Glomerular endothelial cell (primary cell): ENCODE measurements around the gene NKX1-1. TPM values are rescaled to one million over a fixed set of nuclear protein-coding genes. Genes with fewer than 3 reads are reported as not detected.
"Not testable (repeated sequence)": the region's sequence is repeated elsewhere in the genome, so short reads cannot be mapped to it uniquely, and the experiment has no call there.

Source experiments
- DNase-seq: peaks from one replicate; pipeline ENCODE4 v3.0.0-alpha.2; 2011; ENCODE audit warnings: low read depth, low spot score; ENCODE audit errors: extremely low read depth
- total RNA-seq: library from RNA; depleted of rRNA; stranded (reverse); fragments of >200 nt; gene quantifications from 2 replicates; pipeline ENCODE4 v1.2.3, GENCODE V29; 2015

The NKX1-1 gene
- total RNA-seq, 1 donor from 2014 or later: not detected

GRCh38 chr4:1376391-1376840, 29.8 kb downstream of the NKX1-1 start:
- DNase-seq: no peak

DNA sequence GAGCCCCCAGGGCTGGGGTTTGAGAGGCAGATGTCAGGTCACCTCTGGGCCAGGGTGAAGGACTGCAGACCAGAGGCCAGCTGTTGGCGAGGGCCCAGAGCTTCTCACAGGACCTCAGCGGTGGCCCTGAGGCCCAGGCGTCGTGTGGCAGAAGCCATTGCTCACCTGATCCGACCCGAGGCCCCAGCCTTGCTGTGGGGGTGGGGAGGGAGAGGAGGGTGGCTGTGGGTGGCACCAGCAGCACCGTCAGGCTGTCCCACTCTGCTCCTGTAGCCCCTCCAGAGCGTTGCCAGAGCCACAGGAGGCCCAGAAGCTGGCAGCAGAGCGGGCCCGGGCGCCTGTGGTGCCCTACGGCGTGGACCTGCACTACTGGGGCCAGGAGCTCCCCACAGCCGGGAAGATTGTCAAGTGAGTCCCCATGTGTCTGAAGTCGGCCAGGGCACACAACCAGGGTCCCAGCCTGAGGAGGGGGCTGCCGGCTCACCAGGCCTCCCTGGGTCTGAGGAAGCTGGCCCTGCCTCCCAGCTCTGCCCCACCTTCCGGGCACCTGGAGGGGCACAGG, 30.4 kb downstream of the NKX1-1 start:
- no peak for DNase-seq

DNA sequence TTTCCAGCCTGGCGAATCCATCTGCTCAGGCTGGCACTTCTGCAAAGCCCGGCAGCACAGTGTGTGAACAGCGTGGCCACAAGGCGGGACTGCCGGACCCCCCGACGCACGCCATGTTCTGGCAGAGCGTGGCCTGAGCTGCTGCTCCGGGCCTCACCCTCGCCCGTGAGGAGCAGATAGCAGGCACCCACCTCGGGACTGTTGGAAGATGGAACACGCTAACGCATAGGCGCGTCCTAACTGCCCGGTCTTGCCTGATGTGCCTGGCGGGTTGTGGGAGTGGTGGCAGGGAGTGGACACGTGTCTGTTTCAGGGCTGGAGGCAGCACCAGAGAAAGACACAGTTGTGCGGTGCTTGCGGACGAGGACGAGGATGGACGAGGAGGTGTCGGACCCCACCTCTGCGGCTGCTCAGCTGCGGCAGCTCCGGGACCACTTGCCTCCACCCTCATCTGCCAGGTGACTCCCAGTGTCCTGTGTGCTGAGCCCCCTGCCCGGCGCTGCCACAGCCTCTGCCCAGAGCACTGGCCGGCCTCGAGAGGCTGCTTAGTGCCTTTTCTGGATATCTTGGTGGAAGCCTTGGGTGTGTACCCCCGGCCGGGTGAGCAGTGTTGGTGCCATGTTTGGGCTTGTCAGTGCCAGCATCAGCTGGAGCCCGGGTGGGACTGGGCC, 31.1 kb downstream of the NKX1-1 start:
- DNase-seq: no peak

DNA sequence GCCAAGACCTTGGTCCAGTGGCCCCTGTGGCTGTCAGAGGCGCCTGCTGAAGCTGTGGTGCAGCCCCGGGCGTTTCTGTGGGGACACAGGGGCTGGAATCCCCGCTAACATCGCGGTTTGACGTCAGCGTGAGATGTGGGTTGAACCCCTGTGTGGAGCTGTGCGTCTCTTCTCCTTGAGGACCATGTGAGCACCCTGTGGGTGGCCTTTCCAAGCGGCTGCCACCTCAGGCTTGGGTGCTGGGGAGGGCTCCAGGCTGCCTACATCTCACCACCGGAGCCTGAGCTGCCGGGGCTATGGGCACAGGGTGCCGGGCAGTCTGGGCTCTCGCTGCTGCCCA, 31.6 kb downstream of the NKX1-1 start:
- DNase-seq: no peak

GRCh38 chr4:1373892-1374705, 32.1 kb downstream of the NKX1-1 start:
- no peak for DNase-seq

DNA sequence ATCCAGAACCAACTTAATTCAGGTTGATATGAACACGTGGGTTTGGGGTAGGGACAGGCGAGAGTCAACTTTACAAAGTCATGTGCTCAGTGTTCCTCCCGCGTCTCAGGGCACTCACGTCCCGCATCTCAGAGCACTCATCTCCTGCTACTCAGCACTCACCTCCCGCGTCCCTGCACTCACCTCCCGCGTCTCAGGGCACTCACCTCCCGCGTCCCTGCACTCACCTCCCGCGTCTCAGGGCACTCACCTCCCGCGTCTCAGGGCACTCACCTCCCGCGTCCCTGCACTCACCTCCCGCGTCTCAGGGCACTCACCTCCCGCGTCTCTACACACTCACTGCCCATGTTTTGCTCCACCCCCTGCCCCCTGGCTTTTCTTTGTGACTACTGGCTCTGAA, 33.7 kb downstream of the NKX1-1 start:
- DNase-seq: not testable (repeated sequence)

GRCh38 chr4:1371176-1372165, 34.8 kb downstream of the NKX1-1 start:
- DNase-seq: no peak

DNA sequence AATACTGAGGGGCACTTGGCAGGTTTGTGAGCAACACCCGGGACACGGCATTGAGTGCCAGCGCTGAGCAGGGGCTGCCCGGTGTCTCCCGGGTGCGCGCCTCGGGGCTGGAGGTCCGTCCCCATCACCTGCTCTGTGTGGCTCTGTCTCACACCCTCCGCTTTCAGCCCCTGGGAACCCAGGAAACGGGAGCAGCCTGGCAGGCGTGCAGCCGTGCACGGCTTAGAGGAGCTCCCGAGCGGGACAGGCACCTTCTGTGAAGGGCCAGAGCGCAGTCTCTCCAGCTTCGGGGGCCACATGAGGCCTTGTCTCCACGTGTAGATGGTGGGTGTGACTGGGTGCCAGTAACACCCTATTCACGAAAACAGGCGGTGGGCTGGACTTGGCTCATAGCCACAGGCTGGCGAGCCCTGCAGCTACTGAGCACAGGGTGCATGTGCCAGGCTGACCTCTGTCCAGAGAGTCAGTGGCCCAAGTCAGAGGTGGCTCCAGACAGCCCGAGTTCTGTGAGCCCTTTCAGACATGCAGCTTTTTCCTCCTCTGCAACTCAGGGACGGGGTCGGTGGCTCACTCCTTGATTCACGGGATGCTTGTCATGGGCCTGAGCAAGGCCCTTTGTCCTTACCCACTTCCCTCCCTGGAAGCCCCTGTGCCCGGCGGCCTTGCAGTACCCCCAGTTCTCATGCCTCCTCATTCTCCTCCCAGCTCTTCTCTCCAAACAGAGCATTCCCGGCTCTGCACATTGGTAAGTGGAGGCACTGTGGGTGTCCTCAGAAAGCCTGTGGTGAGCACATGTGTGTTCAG, 35.7 kb downstream of the NKX1-1 start:
- DNase-seq: no peak

DNA sequence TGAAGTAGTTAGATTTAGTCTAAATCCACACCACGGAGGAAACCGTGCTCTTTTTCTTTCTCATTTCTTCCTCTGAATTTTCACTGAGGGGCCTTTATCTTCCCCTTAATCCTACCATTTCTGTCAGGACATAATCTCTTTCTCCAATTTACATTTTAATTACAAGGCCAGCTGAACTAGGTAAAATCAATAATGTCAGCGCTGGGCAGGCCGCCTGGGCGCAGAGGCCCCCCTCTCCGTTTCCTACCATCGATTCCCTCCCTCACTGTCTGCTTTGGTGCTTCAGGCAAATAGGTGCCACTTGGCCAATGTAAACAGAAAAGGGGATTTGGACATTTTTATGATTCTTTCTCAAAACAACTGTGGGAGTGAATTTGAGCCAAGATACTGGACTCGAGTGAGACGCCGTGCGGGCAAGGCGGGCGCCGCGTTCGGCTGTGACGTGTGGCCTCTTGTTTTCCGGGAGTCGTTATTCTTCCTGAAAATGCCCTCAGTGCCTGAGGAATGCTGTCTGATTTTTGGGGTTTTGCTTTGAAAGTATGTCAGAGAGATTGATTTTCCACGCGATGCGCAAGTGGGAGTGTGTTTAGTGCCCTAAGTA, 36.7 kb downstream of the NKX1-1 start:
- DNase-seq: no peak

DNA sequence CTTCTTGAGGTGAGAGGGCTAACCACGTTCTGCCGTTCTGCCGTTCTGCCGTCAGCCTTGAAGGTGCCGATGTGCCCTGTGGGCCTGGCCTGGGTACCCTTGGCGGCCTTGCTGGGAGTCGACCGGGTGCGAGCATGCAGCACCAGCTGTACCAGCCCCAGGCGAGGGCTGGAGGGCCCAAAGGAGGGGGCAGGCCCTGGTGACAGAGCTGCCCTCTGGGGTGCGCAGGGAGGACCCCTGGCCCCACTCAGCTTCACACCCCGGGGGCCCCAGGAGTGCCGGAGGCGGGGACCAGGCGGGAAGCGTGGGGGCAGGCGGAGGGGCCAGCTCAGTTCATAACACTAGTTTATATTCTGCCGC, 37.2 kb downstream of the NKX1-1 start:
- DNase-seq: no peak

GRCh38 chr4:1368421-1369090, 37.7 kb downstream of the NKX1-1 start:
- no peak for DNase-seq

DNA sequence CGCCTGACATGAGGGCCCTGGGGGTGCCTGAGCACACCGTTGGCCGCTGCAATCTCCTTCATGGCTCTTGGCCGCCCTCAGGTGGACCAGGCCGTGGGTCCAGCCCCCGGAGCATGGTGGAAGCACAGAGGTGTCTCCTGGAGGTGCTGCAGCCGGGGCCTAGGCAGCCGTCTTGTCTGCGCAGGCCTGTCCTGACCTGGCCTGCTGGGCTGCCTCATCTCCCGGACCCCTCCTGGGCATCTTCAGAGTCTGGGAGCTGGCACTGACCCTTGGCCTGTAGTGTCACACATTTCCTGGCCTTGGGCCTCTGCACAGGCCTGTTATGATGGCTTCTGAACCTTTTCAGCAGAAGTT, 38.3 kb downstream of the NKX1-1 start:
- DNase-seq: no peak

GRCh38 chr4:1367230-1367935, 38.9 kb downstream of the NKX1-1 start:
- DNase-seq: no peak

- no peak for DNase-seq
These were observed 39.6 kb downstream of the NKX1-1 start for GRCh38 chr4:1366371-1367229.

GRCh38 chr4:1365271-1366178, 40.7 kb downstream of the NKX1-1 start:
- no peak for DNase-seq

- DNase-seq: no peak
These were observed 41.5 kb downstream of the NKX1-1 start for GRCh38 chr4:1364748-1365147.

DNA sequence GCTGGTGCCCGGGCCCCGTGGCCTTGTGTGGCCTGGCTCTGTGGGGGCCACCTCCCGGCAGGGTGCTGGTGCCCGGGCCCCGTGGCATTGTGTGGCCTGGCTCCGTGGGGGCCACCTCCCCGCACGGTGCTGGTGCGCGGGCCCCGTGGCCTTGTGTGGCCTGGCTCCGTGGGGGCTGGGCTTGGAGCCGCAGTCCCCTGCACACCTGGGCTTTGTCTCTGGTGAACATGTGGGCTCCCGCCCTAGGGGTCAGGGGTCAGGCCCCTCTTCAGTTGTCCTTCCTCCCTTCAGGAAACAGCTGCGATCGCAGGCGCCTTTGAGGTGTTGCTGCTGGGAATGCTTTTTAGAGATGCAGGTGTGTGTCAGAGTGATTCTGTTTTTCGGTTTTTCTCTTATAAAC, 42.0 kb downstream of the NKX1-1 start:
- no peak for DNase-seq
